HK-2 (cell line): ENCODE measurements around the gene ENPP5.

Experiments used
- DNase-seq: peaks from one replicate; pipeline ENCODE4 v3.0.0-alpha.2; 2018; ENCODE audit not compliant: unreplicated experiment

ENPP5 gene

GRCh38 chr6:46170357-46171289 is at the start of gene ENPP5:
Gene ENPP5 (minus strand): TSS chr6:46170980. CDS start chr6:46168262, 2,718 bp downstream.
- DNase-seq, result peak; percentile 69

- DNase-seq, result no peak
These were observed 48.9 kb upstream of the ENPP5 start for GRCh38 chr6:46219661-46220060.

- DNase-seq, result no peak
These were observed 47.7 kb upstream of the ENPP5 start for GRCh38 chr6:46218457-46218856.

- no peak for DNase-seq
These were observed 46.9 kb upstream of the ENPP5 start for GRCh38 chr6:46217671-46218131.

GRCh38 chr6:46216879-46217278 is 46.1 kb upstream of the ENPP5 start:
- no peak for DNase-seq

GRCh38 chr6:46215777-46216176 is 45.0 kb upstream of the ENPP5 start:
- no peak for DNase-seq

GRCh38 chr6:46215213-46215612 is 44.4 kb upstream of the ENPP5 start:
- DNase-seq, result no peak

GRCh38 chr6:46211917-46212316 is 41.1 kb upstream of the ENPP5 start:
- DNase-seq, result no peak

GRCh38 chr6:46210294-46210693 is 39.5 kb upstream of the ENPP5 start:
- no peak for DNase-seq

GRCh38 chr6:46208303-46208702 is 37.5 kb upstream of the ENPP5 start:
- DNase-seq, result no peak

GRCh38 chr6:46207174-46207573 is 36.4 kb upstream of the ENPP5 start:
- DNase-seq, result no peak

GRCh38 chr6:46204880-46205650 is 34.3 kb upstream of the ENPP5 start:
- DNase-seq, result no peak

GRCh38 chr6:46203391-46204177 is 32.8 kb upstream of the ENPP5 start:
- no peak for DNase-seq

- no peak for DNase-seq
These were observed 30.9 kb upstream of the ENPP5 start for GRCh38 chr6:46201702-46202101.

GRCh38 chr6:46199387-46199786 is 28.6 kb upstream of the ENPP5 start:
- DNase-seq, result no peak

GRCh38 chr6:46191961-46192360 is 21.2 kb upstream of the ENPP5 start:
- peak; percentile 10 for DNase-seq

- no peak for DNase-seq
These were observed 20.1 kb upstream of the ENPP5 start for GRCh38 chr6:46190889-46191288.

GRCh38 chr6:46189726-46190125 is 18.9 kb upstream of the ENPP5 start:
- DNase-seq, result no peak

GRCh38 chr6:46186583-46186982 is 15.8 kb upstream of the ENPP5 start:
- no peak for DNase-seq

- DNase-seq, result peak; percentile 16
These were observed 13.3 kb upstream of the ENPP5 start for GRCh38 chr6:46184114-46184513.

- no peak for DNase-seq
These were observed 5.2 kb upstream of the ENPP5 start for GRCh38 chr6:46175976-46176375.

GRCh38 chr6:46175446-46175845 is 4.7 kb upstream of the ENPP5 start:
- DNase-seq, result no peak
